Naive thymus-derived CD4-positive, alpha-beta T cell (primary cell): ENCODE measurements around the gene GAPVD1. TPM values are rescaled to one million over a fixed set of nuclear protein-coding genes. Genes with fewer than 3 reads are reported as not detected.

Experiments used
- polyA plus RNA-seq, 2 donors: library from polyadenylated mRNA; unstranded; fragments of 300-500 nt; fragmentation: Illumina TruSeq; gene quantifications; one replicate each; pipeline ENCODE4 v1.2.3, GENCODE V29; 2021
- total RNA-seq, 6 experiments: library from RNA in 5 of 6; stranded (reverse) in 5 of 6; gene quantifications; 1 replicate in 5 of 6; 2 replicates in 1 of 6; pipeline ENCODE4 v1.2.3 and lab custom pipeline; 2021 to 2026

The GAPVD1 gene
- total and polyA plus RNA-seq, 7 experiments from 2014 or later, result 39.6 to 68.9 (median 61.7) TPM

Other genes with a start within 250 kb of the GAPVD1 start
- gene SCAI, start 118.3 kb upstream of the GAPVD1 start, total RNA-seq, result 10 to 100 TPM; 12.8 to 23.9 (median 16.6) TPM
- gene SCAI, start 118.3 kb upstream of the GAPVD1 start, polyA plus RNA-seq, result 1 to 10 TPM; 2.7 to 5.4 TPM
- 10 to 100 TPM; 32.9 to 54.2 (median 49.5) TPM for gene PPP6C, start 72.0 kb upstream of the GAPVD1 start, total RNA-seq
- gene PPP6C, start 72.0 kb upstream of the GAPVD1 start, polyA plus RNA-seq, result 10 to 100 TPM; 54.3 to 56.5 TPM
- gene RABEPK, start 61.3 kb upstream of the GAPVD1 start, total RNA-seq, result 10 to 100 TPM; 10.7 to 19.5 (median 15.1) TPM
- gene RABEPK, start 61.3 kb upstream of the GAPVD1 start, polyA plus RNA-seq, result 10 to 100 TPM; 31.1 to 52.5 TPM
- 100 to 1,000 TPM; 127 to 248 (median 155) TPM for gene HSPA5, start 20.5 kb upstream of the GAPVD1 start, total RNA-seq
- 100 to 1,000 TPM; 136 to 207 TPM for gene HSPA5, start 20.5 kb upstream of the GAPVD1 start, polyA plus RNA-seq